HL-60 (cell line): ENCODE results near the gene SLC27A6.
"Not testable (repeated sequence)": the region's sequence is repeated elsewhere in the genome, so short reads cannot be mapped to it uniquely, and the experiment has no call there.

Experiments used
- POLR2AphosphoS5 ChIP-seq: IDR thresholded peaks from 2 replicates; pipeline ENCODE4 v1.6.1; 2012; ENCODE audit warnings: low read depth
- SPI1 ChIP-seq: IDR thresholded peaks from 2 replicates; pipeline ENCODE4 v1.6.1; 2012; ENCODE audit warnings: low read depth, mild to moderate bottlenecking, borderline replicate concordance
- TF ChIP-seq, protein P1 (sequence below): IDR thresholded peaks from one replicate; pipeline ENCODE4 v1.5.1; 2011; ENCODE audit warnings: low read length, control low read depth, inconsistent platforms; ENCODE audit not compliant: insufficient read depth
- TF ChIP-seq, protein P2 (sequence below): IDR thresholded peaks from 2 replicates; pipeline ENCODE4 v1.6.1; 2012; ENCODE audit warnings: low read depth; ENCODE audit not compliant: insufficient replicate concordance

DNA sequence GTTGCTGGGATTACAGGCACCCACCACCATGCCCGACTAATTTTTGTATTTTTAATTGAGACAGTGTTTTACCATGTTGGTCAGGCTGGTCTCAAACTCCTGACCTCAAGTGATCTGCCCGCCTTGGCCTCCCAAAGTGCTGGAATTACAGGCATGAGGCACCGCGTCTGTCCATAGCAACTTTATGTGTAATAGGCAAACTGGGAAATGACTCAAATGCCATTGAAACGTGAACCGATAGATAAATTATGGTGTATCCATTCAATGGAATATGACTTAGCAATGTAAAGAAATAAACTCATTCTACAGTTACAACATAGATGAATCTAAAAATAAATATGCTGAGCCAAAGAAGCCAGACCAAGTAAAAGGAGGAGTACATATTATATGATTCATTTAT lies 14.0 kb upstream of the SLC27A6 start:
- TF ChIP-seq, protein P1, sequence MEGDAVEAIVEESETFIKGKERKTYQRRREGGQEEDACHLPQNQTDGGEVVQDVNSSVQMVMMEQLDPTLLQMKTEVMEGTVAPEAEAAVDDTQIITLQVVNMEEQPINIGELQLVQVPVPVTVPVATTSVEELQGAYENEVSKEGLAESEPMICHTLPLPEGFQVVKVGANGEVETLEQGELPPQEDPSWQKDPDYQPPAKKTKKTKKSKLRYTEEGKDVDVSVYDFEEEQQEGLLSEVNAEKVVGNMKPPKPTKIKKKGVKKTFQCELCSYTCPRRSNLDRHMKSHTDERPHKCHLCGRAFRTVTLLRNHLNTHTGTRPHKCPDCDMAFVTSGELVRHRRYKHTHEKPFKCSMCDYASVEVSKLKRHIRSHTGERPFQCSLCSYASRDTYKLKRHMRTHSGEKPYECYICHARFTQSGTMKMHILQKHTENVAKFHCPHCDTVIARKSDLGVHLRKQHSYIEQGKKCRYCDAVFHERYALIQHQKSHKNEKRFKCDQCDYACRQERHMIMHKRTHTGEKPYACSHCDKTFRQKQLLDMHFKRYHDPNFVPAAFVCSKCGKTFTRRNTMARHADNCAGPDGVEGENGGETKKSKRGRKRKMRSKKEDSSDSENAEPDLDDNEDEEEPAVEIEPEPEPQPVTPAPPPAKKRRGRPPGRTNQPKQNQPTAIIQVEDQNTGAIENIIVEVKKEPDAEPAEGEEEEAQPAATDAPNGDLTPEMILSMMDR = not testable (repeated sequence)
- TF ChIP-seq, protein P2, sequence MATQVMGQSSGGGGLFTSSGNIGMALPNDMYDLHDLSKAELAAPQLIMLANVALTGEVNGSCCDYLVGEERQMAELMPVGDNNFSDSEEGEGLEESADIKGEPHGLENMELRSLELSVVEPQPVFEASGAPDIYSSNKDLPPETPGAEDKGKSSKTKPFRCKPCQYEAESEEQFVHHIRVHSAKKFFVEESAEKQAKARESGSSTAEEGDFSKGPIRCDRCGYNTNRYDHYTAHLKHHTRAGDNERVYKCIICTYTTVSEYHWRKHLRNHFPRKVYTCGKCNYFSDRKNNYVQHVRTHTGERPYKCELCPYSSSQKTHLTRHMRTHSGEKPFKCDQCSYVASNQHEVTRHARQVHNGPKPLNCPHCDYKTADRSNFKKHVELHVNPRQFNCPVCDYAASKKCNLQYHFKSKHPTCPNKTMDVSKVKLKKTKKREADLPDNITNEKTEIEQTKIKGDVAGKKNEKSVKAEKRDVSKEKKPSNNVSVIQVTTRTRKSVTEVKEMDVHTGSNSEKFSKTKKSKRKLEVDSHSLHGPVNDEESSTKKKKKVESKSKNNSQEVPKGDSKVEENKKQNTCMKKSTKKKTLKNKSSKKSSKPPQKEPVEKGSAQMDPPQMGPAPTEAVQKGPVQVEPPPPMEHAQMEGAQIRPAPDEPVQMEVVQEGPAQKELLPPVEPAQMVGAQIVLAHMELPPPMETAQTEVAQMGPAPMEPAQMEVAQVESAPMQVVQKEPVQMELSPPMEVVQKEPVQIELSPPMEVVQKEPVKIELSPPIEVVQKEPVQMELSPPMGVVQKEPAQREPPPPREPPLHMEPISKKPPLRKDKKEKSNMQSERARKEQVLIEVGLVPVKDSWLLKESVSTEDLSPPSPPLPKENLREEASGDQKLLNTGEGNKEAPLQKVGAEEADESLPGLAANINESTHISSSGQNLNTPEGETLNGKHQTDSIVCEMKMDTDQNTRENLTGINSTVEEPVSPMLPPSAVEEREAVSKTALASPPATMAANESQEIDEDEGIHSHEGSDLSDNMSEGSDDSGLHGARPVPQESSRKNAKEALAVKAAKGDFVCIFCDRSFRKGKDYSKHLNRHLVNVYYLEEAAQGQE = not testable (repeated sequence)
- not testable (repeated sequence) for TF ChIP-seq POLR2AphosphoS5, SPI1
